GM12892 (cell line): Measurements from ENCODE around the gene ARHGEF10L.

Experiments
- POLR2A ChIP-seq: IDR thresholded peaks from 2 replicates; pipeline ENCODE4 v1.6.1; 2011; ENCODE audit warnings: low read depth, low read length, control low read depth
- POLR2AphosphoS5 ChIP-seq: IDR thresholded peaks from 2 replicates; pipeline ENCODE4 v1.6.1; 2011; ENCODE audit warnings: low read depth, low read length, control low read depth

- no peak for TF ChIP-seq POLR2AphosphoS5
- no peak for TF ChIP-seq POLR2A
Observed at GRCh38 chr1:17717594-17718535, 178.4 kb downstream of the ARHGEF10L start.
